NCI-H526 treated with DMSO at 0.1 percent for 48 hours (cell line): ENCODE measurements around the gene ARID1B.

Experiments
- DNase-seq: peaks from one replicate; lab custom pipeline; 2025; lab: John Stamatoyannopoulos, UW

ARID1B gene

DNA sequence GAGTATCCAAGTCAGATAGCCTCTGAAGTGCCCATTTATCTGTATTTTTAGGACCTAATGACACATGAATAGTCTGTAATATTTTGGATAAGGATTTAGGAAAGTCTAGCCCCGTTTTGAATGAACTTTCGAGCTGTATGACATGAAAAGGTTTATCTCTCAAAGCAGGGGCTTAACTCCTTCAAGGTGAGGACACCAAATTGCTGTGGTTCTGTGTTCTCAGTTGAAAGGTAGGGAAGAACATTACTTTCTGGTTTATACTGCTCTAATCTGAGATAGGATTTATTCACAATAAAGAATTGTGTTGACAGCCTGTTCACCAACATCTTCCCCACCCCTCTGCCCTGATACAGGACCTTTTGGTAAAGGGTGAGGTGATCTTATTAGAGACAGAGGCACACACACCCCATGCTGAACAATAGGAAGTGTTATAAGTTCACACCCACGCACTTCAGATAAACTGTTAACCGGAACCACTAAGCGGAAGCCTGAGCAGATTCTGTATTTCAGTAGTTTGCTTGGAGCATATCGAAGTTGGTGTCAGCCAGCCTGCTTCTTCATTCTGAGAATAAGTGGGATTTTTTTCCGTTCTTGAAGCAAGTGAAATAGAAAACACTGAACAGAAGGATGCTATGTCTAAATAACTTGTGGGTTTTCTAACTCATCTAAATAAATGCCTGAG lies 322.9 kb downstream of the ARID1B start:
- no peak for DNase-seq

GRCh38 chr6:157101166-157101565 lies 324.0 kb downstream of the ARID1B start:
- no peak for DNase-seq

DNA sequence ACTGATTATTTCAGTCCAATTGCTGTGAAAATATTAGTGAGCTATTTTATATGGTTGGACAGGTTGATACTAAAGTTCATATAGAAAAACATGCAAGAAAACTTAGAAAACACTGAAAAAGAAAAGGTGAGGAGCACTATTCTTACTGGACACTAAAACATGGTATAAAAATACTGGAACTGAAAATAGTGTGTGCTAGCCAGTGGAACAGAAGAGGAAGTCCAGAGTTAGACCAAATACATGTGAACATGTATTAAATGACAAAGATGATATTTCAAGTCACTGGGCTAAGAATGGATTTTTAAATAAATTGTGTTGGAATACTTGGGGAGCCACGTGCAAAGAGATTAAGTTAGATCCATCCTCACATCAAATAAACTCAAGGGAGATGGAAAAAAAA lies 327.6 kb downstream of the ARID1B start:
- DNase-seq, result no peak

- DNase-seq, result no peak
Observed at GRCh38 chr6:157106487-157106886, 329.3 kb downstream of the ARID1B start.

DNA sequence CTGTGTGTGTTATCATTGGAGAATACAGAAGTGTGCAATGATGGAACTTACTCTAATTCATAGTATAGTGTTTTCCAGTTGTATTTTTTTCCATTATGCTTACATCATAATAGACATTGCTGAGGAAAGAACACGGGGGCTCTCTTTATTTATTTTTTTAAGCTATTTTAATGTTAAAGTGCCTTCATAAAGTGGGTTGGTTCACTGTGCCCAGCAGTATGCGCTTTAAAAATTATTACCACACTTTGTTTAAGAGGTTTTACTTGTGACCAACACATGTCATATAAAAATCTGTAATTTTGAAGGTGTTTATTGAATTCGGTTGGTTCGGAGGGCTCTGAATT lies 330.4 kb downstream of the ARID1B start:
- no peak for DNase-seq

GRCh38 chr6:157107915-157108651 lies 330.9 kb downstream of the ARID1B start:
- DNase-seq, result no peak

- no peak for DNase-seq
Observed at GRCh38 chr6:157108923-157109322, 331.7 kb downstream of the ARID1B start.

DNA sequence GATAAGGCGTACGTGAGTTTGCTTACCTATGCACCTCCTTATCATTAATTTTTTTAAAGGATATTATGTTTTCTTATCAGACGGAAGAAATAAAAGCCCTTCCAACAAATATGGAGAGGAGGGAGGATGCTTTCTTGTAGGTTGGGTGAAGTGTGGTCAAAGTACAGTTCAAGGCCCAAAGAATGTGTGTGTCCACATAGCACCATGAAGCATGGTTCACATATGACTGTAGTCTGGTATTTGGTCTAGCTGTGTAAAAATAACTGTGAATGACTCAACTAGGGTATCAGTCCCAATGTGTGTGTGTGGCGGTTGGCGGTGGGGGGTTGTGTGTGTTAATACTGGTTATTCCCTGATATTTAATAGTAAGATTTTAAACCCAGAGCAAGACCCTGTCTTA lies 333.4 kb downstream of the ARID1B start:
- DNase-seq, result no peak

- DNase-seq, result no peak
Observed at GRCh38 chr6:157113389-157113788, 336.2 kb downstream of the ARID1B start.

- DNase-seq, result no peak
Observed at GRCh38 chr6:157116426-157116825, 339.2 kb downstream of the ARID1B start.

DNA sequence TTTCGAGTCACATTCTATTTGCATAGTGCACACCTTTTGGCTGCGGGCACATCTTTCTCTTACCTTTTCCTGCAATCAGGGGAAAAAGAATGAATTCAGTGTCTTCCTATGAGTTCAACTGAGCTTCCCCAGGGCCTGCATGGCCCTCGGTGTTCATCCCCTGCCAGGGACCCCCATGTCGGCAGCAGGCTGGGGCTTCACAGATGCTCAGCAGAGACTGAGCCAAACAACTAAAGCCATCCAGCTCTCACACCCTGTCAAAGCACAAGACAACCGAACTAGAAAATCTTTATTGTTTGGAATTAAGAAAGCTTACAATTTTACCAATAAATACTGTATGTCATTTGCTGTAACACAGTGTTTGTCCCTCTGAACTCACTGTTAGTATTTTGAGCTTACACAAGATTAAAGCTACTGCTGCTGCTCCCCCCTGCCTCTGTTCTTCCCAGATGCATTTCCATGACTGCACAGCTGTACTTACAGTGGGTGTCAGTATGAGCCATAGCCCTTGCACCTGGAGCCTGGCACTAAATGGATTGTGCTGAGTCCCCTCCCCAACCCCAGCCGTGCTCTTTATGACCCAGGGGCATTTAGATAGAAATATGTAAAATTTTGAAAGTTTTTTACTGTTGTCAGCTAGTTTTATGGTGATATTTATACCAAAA lies 340.4 kb downstream of the ARID1B start:
- no peak for DNase-seq

GRCh38 chr6:157119502-157120027 lies 342.4 kb downstream of the ARID1B start:
- no peak for DNase-seq

GRCh38 chr6:157120534-157121232 lies 343.5 kb downstream of the ARID1B start:
- no peak for DNase-seq

- no peak for DNase-seq
Observed at GRCh38 chr6:157121897-157122296, 344.7 kb downstream of the ARID1B start.

DNA sequence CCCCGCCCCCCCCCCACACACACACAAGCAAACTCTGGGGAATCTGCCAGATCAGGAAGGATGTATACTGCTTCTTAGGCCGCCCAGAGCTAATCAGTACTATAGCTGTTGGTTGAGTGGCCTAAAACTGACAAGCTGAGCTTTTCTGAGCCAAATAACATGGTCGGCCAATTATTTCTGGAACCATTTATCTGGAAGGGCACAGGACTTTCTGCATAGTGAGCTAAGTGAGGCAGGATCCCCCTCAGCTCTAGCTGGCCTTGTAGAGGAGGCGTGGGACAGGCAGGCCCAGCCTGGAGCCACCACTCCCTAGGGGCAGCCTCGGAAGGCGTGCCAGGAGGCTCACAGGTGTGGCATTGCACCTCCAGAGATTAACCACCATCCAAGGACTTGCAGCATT lies 346.1 kb downstream of the ARID1B start:
- DNase-seq, result no peak

DNA sequence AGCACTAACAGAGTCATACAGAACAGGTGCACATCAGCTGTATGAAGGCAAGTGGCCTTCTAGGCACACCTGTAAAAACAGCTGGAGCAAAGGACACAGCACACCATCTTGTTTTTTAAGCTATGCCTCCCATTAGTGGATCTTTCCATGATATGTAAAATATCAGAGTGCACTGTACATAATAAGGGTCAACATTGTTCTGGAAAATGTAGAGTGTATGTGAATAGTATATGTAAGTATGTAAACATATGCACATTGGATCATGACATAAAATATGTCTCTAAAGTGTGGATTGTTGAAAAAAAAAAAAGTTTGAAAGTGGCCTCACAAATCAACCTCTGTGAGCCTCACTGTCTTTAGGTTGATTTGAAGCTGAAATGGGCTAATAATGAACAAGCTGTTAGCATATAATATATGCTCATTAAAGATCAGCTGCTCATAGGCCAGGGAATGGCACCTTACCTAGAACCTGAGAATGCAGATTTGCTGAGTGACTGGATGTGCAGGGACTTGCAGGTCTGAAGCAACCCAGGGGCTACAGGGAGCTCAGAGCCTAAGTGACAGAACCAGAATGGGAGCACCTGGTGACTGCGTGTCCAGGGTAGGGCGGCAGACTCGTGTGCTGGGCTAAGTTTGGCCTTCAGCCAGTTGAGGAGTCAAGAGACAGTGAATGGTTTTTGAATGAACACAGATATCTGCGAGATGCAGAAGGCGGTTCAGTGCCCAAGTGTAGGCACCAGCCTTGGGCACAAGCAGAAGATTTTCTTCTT lies 347.5 kb downstream of the ARID1B start:
- no peak for DNase-seq

GRCh38 chr6:157125531-157125930 lies 348.4 kb downstream of the ARID1B start:
- no peak for DNase-seq

- no peak for DNase-seq
Observed at GRCh38 chr6:157126183-157127098, 349.3 kb downstream of the ARID1B start.

GRCh38 chr6:157128235-157128775 lies 351.1 kb downstream of the ARID1B start:
- no peak for DNase-seq

GRCh38 chr6:157131250-157131649 lies 354.1 kb downstream of the ARID1B start:
- DNase-seq, result no peak
